CD4-positive, alpha-beta T cell (primary cell): Measurements from ENCODE around the gene MAPKBP1. TPM values are rescaled to one million over a fixed set of nuclear protein-coding genes. Genes with fewer than 3 reads are reported as not detected.

Experiments used
- ATAC-seq: fragments of 200-7000 bp; cut with Tn5 transposase; one replicate; pipeline ENCODE4 v1.10.0; 2022; ENCODE audit warnings: mild to moderate bottlenecking; ENCODE audit not compliant: poor library complexity
- CTCF ChIA-PET: fragments of 350-600 bp; sonication (Branson Sonifier 250); formaldehyde crosslinking; loops from one replicate; lab custom pipeline; 2021; ENCODE audit warnings: antibody characterized with exemption, inconsistent platforms; lab: Charles Lee
- POLR2A ChIA-PET: fragments of 350-600 bp; sonication (Branson Sonifier 250); formaldehyde crosslinking; loops from one replicate; lab custom pipeline; 2021; ENCODE audit warnings: antibody characterized with exemption, inconsistent platforms; lab: Charles Lee
- DNase-seq, 14 experiments: peaks; one replicate each; pipeline ENCODE4 v3.0.0-alpha.2; 2013 to 2020; ENCODE audit warnings: mixed read lengths in 2 of 14
- H3K27ac ChIP-seq, 2 donors: one replicate each; pipeline versions ENCODE4 v1.5.1 to v1.7.0; 2013; ENCODE audit warnings: low read length in 2 of 2, low read depth in 1 of 2, mild to moderate bottlenecking in 1 of 2
- H3K27me3 ChIP-seq, 2 experiments: 1 replicate in 1 of 2; 2 replicates in 1 of 2; pipeline versions ENCODE4 v1.6.1 to v1.7.0; 2013; ENCODE audit warnings: low read length in 2 of 2, control low read depth in 1 of 2, mild to moderate bottlenecking in 1 of 2, moderate library complexity in 1 of 2; ENCODE audit not compliant: insufficient read depth in 2 of 2, control insufficient read depth in 1 of 2
- H3K36me3 ChIP-seq: one replicate; pipeline ENCODE4 v1.6.1; 2013; ENCODE audit warnings: low read length, control low read depth; ENCODE audit not compliant: insufficient read depth
- H3K4me1 ChIP-seq: one replicate; pipeline ENCODE4 v1.6.1; 2013; ENCODE audit warnings: low read length, control low read depth; ENCODE audit not compliant: insufficient read depth
- H3K4me3 ChIP-seq: one replicate; pipeline ENCODE4 v1.5.1; 2013; ENCODE audit warnings: mild to moderate bottlenecking, low read length, moderate library complexity
- H3K9me3 ChIP-seq, 2 experiments: 1 replicate in 1 of 2; 2 replicates in 1 of 2; pipeline versions ENCODE4 v1.6.1 to v1.7.0; 2013; ENCODE audit warnings: low read length in 2 of 2, mild to moderate bottlenecking in 2 of 2, control low read depth in 1 of 2, moderate library complexity in 1 of 2; ENCODE audit not compliant: control insufficient read depth in 1 of 2, insufficient read depth in 1 of 2
- H3K27ac Mint-ChIP-seq: one replicate; pipeline ENCODE4 v1.8.0; 2020; ENCODE audit warnings: mixed read lengths
- H3K27me3 Mint-ChIP-seq: one replicate; pipeline ENCODE4 v1.8.0; 2021; ENCODE audit warnings: mixed read lengths
- H3K36me3 Mint-ChIP-seq: one replicate; pipeline ENCODE4 v1.8.0; 2021; ENCODE audit warnings: low read depth, mixed read lengths
- H3K4me1 Mint-ChIP-seq: one replicate; pipeline ENCODE4 v1.8.0; 2021; ENCODE audit warnings: low read depth, mixed read lengths
- H3K4me3 Mint-ChIP-seq: one replicate; pipeline ENCODE4 v1.8.0; 2020; ENCODE audit warnings: mild to moderate bottlenecking, mixed read lengths
- H3K9me3 Mint-ChIP-seq: one replicate; pipeline ENCODE4 v1.8.0; 2020; ENCODE audit warnings: mixed read lengths
- intact Hi-C, 2 experiments: fragments of 100-400 bp; cut with DNase I in 1 of 2; cut with micrococcal nuclease in 1 of 2; formaldehyde crosslinking; loops; one replicate each; pipeline versions ENCODE4 v1.15.1 to v1.9.0; 2023 to 2025; cut with DNase I, micrococcal nuclease
- microRNA-seq: library from miRNA; unstranded; fragments of <30 nt; microRNA quantifications from one replicate; pipeline ENCODE4 v1.2.0, GENCODE V29; 2021; ENCODE audit warnings: borderline microRNAs expressed, borderline replicate concordance
- total RNA-seq, 174 experiments: library from RNA in 2 of 174; stranded (reverse) in 2 of 174; gene quantifications; one replicate each; pipeline ENCODE4 v1.2.3 and lab custom pipeline; 2021 to 2026
- TF ChIP-seq, protein P1 (sequence below): fragments of 200-600 bp; IDR thresholded peaks from one replicate; pipeline ENCODE4 v1.8.0; 2022; ENCODE audit warnings: antibody characterized with exemption, mild to moderate bottlenecking

Gene MAPKBP1
- total RNA-seq, 2 experiments from 2014 or later = 26.0 to 30.0 TPM

DNA sequence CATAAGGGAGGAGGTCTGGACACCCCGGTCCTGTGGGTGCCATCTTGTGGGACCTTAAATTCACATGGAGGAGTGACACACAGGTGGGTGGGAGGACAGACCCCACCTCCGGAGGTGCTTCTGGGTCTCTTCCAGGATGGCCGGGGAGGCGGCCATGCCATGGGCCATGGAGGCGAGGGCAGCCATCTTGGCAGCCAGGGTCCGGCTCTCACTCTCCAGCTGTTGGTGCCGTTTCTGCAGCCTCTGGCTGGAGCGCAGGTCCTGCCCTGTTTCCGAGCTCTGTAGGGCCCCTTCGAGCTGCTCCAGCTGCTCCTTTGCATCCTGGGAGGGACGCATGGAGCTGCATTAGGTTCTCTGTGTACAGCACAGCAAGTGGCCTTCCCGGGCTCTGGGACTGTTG lies 100.5 kb downstream of the MAPKBP1 start:
- Histone ChIP-seq H3K4me3 (no peak overlapping the region), H3K27me3 (no peaks in the 10 kb centered on the region), H3K27ac (no peak overlapping the region), H3K9me3 (no peaks in the 10 kb centered on the region), H3K36me3 (no peaks in the 10 kb centered on the region), H3K4me1 (peaks cover 16% of the 10 kb centered on the region)
- CTCF ChIA-PET = interaction anchor here (1.4 kb wide), 1 partner anchor 30 kb away, joined by 4 read pairs; no protein-coding TSS in a partner anchor
- no peaks in the 10 kb centered on the region for H3K36me3 Mint-ChIP-seq
- intact Hi-C loops = no loop called here
- ATAC-seq (no peak), DNase-seq (no peak)
- peaks cover 10% of the 10 kb centered on the region for H3K4me1 Mint-ChIP-seq
- H3K27me3 Mint-ChIP-seq = no peaks in the 10 kb centered on the region
- H3K9me3 Mint-ChIP-seq = no peaks in the 10 kb centered on the region
- POLR2A ChIA-PET = interaction anchor here (1.3 kb wide), 1 partner anchor 100 kb away, joined by 3 read pairs; the partner anchor contains the start of gene MAPKBP1
- no peak overlapping the region for H3K27ac Mint-ChIP-seq
- TF ChIP-seq, protein P1, sequence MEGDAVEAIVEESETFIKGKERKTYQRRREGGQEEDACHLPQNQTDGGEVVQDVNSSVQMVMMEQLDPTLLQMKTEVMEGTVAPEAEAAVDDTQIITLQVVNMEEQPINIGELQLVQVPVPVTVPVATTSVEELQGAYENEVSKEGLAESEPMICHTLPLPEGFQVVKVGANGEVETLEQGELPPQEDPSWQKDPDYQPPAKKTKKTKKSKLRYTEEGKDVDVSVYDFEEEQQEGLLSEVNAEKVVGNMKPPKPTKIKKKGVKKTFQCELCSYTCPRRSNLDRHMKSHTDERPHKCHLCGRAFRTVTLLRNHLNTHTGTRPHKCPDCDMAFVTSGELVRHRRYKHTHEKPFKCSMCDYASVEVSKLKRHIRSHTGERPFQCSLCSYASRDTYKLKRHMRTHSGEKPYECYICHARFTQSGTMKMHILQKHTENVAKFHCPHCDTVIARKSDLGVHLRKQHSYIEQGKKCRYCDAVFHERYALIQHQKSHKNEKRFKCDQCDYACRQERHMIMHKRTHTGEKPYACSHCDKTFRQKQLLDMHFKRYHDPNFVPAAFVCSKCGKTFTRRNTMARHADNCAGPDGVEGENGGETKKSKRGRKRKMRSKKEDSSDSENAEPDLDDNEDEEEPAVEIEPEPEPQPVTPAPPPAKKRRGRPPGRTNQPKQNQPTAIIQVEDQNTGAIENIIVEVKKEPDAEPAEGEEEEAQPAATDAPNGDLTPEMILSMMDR = no peak
- H3K4me3 Mint-ChIP-seq = no peak overlapping the region

DNA sequence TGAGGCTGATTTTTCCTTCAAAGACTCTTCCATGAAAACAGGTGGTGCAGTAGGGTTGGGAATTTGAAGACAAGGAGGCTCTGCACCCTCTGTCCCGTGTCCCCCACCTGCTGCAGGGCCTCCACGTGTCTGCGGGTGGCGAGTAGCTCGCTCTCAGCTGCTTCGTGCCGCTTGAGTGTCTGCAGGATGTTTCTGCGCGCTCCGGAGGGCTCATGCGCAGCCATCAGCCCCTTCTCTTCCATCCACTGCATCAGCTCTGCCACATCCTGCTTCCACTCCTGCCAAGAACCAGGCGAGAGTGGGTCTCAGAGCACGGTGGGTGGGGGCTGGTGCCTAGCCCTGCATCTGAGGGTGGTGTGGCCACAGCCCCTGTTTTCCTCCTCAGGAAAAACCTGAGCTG lies 101.7 kb downstream of the MAPKBP1 start:
- Histone ChIP-seq H3K36me3 (no peaks in the 10 kb centered on the region), H3K4me3 (no peak overlapping the region), H3K9me3 (no peaks in the 10 kb centered on the region), H3K27me3 (no peaks in the 10 kb centered on the region), H3K4me1 (peaks cover 4% of the 10 kb centered on the region), H3K27ac (no peak overlapping the region)
- Mint-ChIP-seq H3K4me1 (peaks cover 3% of the 10 kb centered on the region), H3K27ac (no peak overlapping the region), H3K36me3 (no peaks in the 10 kb centered on the region), H3K27me3 (peaks cover 6% of the 10 kb centered on the region), H3K9me3 (no peaks in the 10 kb centered on the region), H3K4me3 (no peak overlapping the region)
- DNase-seq = no peak
- intact Hi-C loops = no loop called here
- CTCF ChIA-PET = no interaction called here
- TF ChIP-seq, protein P1 = no peak
- no peak for ATAC-seq
- POLR2A ChIA-PET = no interaction called here

DNA sequence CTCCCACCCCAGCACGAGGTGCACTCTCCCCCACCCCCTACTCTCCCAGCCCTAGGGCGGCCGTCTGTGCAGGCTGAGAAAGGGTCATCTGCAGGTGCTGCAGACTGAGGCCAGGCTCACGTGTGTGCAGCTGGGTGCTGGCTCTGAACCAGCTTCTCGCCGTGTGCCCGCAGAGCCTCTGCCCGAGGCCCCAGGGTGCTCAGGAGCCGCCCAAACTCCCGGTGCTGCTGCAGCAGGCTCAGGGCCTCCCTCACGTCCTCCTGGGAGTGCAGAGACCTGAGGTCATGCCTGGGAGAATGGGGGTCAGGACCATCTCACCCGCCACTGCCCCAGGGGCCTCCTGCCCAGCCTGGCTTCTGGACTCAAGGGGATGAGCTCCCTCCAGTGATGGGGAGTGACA lies 102.4 kb downstream of the MAPKBP1 start:
- no peaks in the 10 kb centered on the region for H3K9me3 Mint-ChIP-seq
- ATAC-seq = no peak
- peaks cover 0 to 5% of the 10 kb centered on the region in 2 experiments for H3K27me3 ChIP-seq
- no peak overlapping the region for H3K27ac Mint-ChIP-seq
- H3K27ac ChIP-seq = no peak overlapping the region
- no peak for DNase-seq
- TF ChIP-seq, protein P1 = no peak
- H3K4me1 ChIP-seq = peaks cover 3% of the 10 kb centered on the region
- ChIA-PET CTCF (no interaction called here), POLR2A (no interaction called here)
- no peaks in the 10 kb centered on the region for H3K9me3 ChIP-seq
- peaks cover 12% of the 10 kb centered on the region for H3K27me3 Mint-ChIP-seq
- H3K4me3 Mint-ChIP-seq = no peak overlapping the region
- no peaks in the 10 kb centered on the region for H3K36me3 Mint-ChIP-seq
- intact Hi-C loops = no loop called here
- no peak overlapping the region for H3K4me3 ChIP-seq
- H3K36me3 ChIP-seq = no peaks in the 10 kb centered on the region
- peaks cover 6% of the 10 kb centered on the region for H3K4me1 Mint-ChIP-seq

Small RNA genes within 50 kb of the gene (microRNA-seq; reads per million reads assigned to microRNA genes)
- gene MIR4310 = not detected

Other genes with a start within 250 kb of the MAPKBP1 start
- gene RPAP1, start 230.2 kb upstream of the MAPKBP1 start, total RNA-seq = 10 to 100 TPM; 20.8 to 22.5 TPM
- under 1 TPM; 0.42 to 0.47 TPM for gene TYRO3, start 215.3 kb upstream of the MAPKBP1 start, total RNA-seq
- gene MGA, start 114.1 kb upstream of the MAPKBP1 start, total RNA-seq = 10 to 100 TPM; 31.0 to 33.9 TPM
- 10 to 100 TPM; 35.6 to 38.4 TPM for gene JMJD7, start 53.6 kb downstream of the MAPKBP1 start, total RNA-seq
- 10 to 100 TPM; 33.7 to 34.6 TPM for gene PLA2G4B, start 64.4 kb downstream of the MAPKBP1 start, total RNA-seq
- gene SPTBN5, start 119.6 kb downstream of the MAPKBP1 start, total RNA-seq = 1 to 10 TPM; 2.2 to 2.3 TPM
- gene EHD4, start 198.1 kb downstream of the MAPKBP1 start, total RNA-seq = 10 to 100 TPM; 39.8 to 40.5 TPM
- gene PLA2G4E, start 246.6 kb downstream of the MAPKBP1 start, total RNA-seq = not detected